ENCODE results near the gene SSTR3. TPM values are rescaled to one million over a fixed set of nuclear protein-coding genes. Genes with fewer than 3 reads are reported as not detected.

The SSTR3 gene
- total and polyA plus RNA-seq, 2 of the 13 experiments (the other 11 are each of a cell fraction or from before 2014, with no cell fraction given) = 0.08 to 0.64 TPM

DNA sequence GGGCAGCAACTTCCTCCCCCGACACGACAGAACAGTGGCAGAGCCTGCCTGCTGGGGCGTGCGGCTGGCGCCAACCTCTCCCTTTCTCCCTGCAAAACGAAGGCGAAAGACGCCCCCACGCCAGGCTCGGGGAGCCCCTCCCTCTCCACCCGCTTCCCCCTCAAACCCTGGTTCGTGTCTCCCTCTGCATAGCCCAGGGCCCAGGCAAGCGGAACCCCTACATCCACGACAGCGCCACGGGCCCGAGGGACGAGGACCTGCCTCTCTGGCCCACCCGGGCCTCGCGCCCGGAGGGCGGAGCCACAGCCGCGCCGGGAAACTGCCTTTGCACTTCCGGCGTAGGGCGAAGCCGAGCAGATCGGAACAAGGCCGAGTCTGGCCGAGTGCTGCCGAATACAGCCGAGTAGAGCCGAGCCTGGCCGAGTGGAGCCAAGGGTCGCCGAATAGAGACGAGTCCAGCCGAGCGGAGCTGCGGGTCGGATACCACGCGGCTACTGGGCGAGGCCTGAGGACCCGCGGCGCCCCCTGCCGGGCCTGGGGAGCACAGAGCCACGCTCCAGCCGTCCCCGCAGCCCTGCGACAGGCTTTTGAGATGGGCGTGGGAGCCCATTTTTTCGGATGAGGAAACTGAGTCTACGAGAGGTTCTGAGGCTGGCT is 13.0 kb downstream of the SSTR3 start (continued):
- TF ChIP-seq TCF12 (IDR thresholded peaks at IDR 0.05) (no peak), TCF12 (CRISPR knock-in tag; IDR thresholded peaks at IDR 0.05) (no peak), ZNF577 (CRISPR knock-in tag; IDR thresholded peaks at IDR 0.05; ENCODE audit: borderline replicate concordance, low read depth) (0 out of 2 replicates have a peak, but pooled peaks have one; percentile 55), ZNF678 (CRISPR knock-in tag; IDR thresholded peaks at IDR 0.05) (peak; percentile 80), U2AF1 (optimal IDR thresholded peaks at IDR 0.05; ENCODE audit: low read depth, low read length) (peak; percentile 22), SNAI1 (CRISPR knock-in tag; IDR thresholded peaks at IDR 0.05; ENCODE audit: borderline replicate concordance) (no peak; the same call in 1 of the 2 replicates), JUN (CRISPR knock-in tag; IDR thresholded peaks at IDR 0.05) (peak; percentile 40; the same call in 1 of the 2 replicates), GABPA (IDR thresholded peaks at IDR 0.05; ENCODE audit: low read depth, low read length) (peak; percentile 73), GABPA (CRISPR knock-in tag; IDR thresholded peaks at IDR 0.05; ENCODE audit: low read depth) (peak; percentile 89), ZNF367 (CRISPR knock-in tag; IDR thresholded peaks at IDR 0.05; ENCODE audit: borderline replicate concordance) (0 out of 2 replicates have a peak, but pooled peaks have one; percentile 13), KLF12 (CRISPR knock-in tag; IDR thresholded peaks at IDR 0.05; ENCODE audit: borderline replicate concordance) (peak; percentile 80; the same call in 1 of the 2 replicates), ZNF446 (CRISPR knock-in tag; IDR thresholded peaks at IDR 0.05) (peak; percentile 18; the same call in 1 of the 2 replicates), KLF6 (CRISPR knock-in tag; IDR thresholded peaks at IDR 0.05) (peak; percentile 53; the same call in 1 of the 2 replicates), HOXD1 (CRISPR knock-in tag; IDR thresholded peaks at IDR 0.05) (0 out of 2 replicates have a peak, but pooled peaks have one; percentile 50), ZNF224 (CRISPR knock-in tag; IDR thresholded peaks at IDR 0.05) (peak; percentile 97; the same call in 1 of the 2 replicates), ZFP36L2 (CRISPR knock-in tag; IDR thresholded peaks at IDR 0.05) (no peak), GATAD2A (CRISPR knock-in tag; IDR thresholded peaks at IDR 0.05) (no peak; the same call in none of the 2 replicates)
- TF ChIP-seq, protein P1, sequence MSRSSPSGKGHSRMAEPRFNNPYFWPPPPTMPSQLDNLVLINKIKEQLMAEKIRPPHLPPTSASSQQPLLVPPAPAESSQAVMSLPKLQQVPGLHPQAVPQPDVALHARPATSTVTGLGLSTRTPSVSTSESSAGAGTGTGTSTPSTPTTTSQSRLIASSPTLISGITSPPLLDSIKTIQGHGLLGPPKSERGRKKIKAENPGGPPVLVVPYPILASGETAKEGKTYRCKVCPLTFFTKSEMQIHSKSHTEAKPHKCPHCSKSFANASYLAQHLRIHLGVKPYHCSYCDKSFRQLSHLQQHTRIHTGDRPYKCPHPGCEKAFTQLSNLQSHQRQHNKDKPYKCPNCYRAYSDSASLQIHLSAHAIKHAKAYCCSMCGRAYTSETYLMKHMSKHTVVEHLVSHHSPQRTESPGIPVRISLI (CRISPR knock-in tag; IDR thresholded peaks at IDR 0.05; ENCODE audit: borderline replicate concordance) = peak; percentile 59; the same call in 1 of the 2 replicates
- TF ChIP-seq, protein P2, sequence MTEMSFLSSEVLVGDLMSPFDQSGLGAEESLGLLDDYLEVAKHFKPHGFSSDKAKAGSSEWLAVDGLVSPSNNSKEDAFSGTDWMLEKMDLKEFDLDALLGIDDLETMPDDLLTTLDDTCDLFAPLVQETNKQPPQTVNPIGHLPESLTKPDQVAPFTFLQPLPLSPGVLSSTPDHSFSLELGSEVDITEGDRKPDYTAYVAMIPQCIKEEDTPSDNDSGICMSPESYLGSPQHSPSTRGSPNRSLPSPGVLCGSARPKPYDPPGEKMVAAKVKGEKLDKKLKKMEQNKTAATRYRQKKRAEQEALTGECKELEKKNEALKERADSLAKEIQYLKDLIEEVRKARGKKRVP (CRISPR knock-in tag; IDR thresholded peaks at IDR 0.05) = no peak
- TF ChIP-seq, protein P3, sequence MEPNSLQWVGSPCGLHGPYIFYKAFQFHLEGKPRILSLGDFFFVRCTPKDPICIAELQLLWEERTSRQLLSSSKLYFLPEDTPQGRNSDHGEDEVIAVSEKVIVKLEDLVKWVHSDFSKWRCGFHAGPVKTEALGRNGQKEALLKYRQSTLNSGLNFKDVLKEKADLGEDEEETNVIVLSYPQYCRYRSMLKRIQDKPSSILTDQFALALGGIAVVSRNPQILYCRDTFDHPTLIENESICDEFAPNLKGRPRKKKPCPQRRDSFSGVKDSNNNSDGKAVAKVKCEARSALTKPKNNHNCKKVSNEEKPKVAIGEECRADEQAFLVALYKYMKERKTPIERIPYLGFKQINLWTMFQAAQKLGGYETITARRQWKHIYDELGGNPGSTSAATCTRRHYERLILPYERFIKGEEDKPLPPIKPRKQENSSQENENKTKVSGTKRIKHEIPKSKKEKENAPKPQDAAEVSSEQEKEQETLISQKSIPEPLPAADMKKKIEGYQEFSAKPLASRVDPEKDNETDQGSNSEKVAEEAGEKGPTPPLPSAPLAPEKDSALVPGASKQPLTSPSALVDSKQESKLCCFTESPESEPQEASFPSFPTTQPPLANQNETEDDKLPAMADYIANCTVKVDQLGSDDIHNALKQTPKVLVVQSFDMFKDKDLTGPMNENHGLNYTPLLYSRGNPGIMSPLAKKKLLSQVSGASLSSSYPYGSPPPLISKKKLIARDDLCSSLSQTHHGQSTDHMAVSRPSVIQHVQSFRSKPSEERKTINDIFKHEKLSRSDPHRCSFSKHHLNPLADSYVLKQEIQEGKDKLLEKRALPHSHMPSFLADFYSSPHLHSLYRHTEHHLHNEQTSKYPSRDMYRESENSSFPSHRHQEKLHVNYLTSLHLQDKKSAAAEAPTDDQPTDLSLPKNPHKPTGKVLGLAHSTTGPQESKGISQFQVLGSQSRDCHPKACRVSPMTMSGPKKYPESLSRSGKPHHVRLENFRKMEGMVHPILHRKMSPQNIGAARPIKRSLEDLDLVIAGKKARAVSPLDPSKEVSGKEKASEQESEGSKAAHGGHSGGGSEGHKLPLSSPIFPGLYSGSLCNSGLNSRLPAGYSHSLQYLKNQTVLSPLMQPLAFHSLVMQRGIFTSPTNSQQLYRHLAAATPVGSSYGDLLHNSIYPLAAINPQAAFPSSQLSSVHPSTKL (CRISPR knock-in tag; IDR thresholded peaks at IDR 0.05) = no peak
- TF ChIP-seq, protein P4, sequence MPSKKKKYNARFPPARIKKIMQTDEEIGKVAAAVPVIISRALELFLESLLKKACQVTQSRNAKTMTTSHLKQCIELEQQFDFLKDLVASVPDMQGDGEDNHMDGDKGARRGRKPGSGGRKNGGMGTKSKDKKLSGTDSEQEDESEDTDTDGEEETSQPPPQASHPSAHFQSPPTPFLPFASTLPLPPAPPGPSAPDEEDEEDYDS (CRISPR knock-in tag; IDR thresholded peaks at IDR 0.05) = peak; percentile 59; the same call in 1 of the 2 replicates
- TF ChIP-seq, protein P5, sequence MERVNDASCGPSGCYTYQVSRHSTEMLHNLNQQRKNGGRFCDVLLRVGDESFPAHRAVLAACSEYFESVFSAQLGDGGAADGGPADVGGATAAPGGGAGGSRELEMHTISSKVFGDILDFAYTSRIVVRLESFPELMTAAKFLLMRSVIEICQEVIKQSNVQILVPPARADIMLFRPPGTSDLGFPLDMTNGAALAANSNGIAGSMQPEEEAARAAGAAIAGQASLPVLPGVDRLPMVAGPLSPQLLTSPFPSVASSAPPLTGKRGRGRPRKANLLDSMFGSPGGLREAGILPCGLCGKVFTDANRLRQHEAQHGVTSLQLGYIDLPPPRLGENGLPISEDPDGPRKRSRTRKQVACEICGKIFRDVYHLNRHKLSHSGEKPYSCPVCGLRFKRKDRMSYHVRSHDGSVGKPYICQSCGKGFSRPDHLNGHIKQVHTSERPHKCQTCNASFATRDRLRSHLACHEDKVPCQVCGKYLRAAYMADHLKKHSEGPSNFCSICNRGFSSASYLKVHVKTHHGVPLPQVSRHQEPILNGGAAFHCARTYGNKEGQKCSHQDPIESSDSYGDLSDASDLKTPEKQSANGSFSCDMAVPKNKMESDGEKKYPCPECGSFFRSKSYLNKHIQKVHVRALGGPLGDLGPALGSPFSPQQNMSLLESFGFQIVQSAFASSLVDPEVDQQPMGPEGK (CRISPR knock-in tag; IDR thresholded peaks at IDR 0.05) = peak; percentile 61
